Keratinocyte (primary cell): Measurements from ENCODE around the gene NPFFR1.

ENCODE experiments used
- EZH2 ChIP-seq: IDR thresholded peaks from one replicate; pipeline ENCODE4 v1.6.1; 2012; ENCODE audit warnings: inconsistent platforms, mild to moderate bottlenecking, low read length, moderate library complexity
- TF ChIP-seq, protein P1 (sequence below), 3 experiments: IDR thresholded peaks in 1 of 3; conservative IDR thresholded peaks in 1 of 3; optimal IDR thresholded peaks in 1 of 3; 2 replicates in 2 of 3; 3 replicates in 1 of 3; pipeline versions ENCODE3 to v1.5.1; 2011; ENCODE audit warnings: low read length in 3 of 3, mild to moderate bottlenecking in 3 of 3, moderate library complexity in 2 of 3, control low read depth in 1 of 3, inconsistent platforms in 1 of 3; ENCODE audit not compliant: insufficient read depth in 2 of 3; ENCODE audit errors: extremely low read depth in 1 of 3

DNA sequence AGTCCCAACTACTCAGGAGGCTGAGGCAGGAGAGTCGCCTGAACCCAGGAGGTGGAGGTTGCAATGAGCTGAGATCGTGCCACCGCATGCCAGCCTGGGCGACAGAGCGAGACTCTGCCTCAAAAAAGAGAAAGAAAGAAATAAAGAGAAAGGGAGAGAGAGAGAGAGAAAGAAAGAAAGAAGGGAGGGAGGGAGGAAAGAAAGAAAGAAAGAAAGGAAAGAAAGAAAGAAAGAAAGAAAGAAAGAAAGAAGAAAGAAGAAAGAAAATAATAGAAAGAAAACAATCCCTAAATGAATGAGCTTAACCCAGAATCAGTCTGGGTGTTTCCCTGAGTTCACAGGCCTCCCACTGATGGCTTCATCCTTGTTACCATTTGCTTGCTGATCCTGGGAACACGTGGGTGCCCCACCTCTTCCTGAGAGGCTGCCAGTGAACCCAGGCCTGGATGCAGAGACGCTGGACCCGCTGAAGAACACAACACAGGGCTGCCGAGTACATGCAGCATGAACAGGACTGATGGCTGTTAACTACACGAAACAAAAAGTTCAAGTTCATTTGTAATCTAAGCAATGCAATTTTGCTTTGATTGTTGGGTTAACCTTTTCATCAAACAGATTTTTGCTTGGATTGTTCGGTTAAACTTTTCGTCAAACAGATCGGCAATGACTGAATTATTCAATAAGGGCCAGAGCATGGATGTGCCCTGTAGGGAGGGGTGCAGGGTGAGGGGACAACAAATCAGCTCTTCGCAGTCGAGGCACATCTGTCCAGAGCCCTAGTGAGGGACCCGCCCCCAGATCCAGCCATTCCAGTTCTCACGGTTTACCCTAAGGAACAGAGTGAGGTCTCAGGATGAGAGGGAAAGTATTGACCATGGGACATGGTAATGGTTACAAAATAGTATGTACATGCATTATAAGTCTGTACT is 11.5 kb downstream of the NPFFR1 start:
- TF ChIP-seq, protein P1, sequence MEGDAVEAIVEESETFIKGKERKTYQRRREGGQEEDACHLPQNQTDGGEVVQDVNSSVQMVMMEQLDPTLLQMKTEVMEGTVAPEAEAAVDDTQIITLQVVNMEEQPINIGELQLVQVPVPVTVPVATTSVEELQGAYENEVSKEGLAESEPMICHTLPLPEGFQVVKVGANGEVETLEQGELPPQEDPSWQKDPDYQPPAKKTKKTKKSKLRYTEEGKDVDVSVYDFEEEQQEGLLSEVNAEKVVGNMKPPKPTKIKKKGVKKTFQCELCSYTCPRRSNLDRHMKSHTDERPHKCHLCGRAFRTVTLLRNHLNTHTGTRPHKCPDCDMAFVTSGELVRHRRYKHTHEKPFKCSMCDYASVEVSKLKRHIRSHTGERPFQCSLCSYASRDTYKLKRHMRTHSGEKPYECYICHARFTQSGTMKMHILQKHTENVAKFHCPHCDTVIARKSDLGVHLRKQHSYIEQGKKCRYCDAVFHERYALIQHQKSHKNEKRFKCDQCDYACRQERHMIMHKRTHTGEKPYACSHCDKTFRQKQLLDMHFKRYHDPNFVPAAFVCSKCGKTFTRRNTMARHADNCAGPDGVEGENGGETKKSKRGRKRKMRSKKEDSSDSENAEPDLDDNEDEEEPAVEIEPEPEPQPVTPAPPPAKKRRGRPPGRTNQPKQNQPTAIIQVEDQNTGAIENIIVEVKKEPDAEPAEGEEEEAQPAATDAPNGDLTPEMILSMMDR (optimal IDR thresholded peaks at IDR 0.05 in 1 of 3, IDR thresholded peaks at IDR 0.05 in 1 of 3, conservative IDR thresholded peaks at IDR 0.05 in 1 of 3; ENCODE audit: extremely low read depth in 1 of 3, insufficient read depth in 2 of 3, low read length in 3 of 3) = no peak
- no peak for TF ChIP-seq EZH2
